ENCODE data around the gene FRMD5. TPM values are rescaled to one million over a fixed set of nuclear protein-coding genes. Genes with fewer than 3 reads are reported as not detected.

The FRMD5 gene
- total and polyA plus RNA-seq, 2 donors from 2014 or later = 0.32 to 0.41 TPM

DNA sequence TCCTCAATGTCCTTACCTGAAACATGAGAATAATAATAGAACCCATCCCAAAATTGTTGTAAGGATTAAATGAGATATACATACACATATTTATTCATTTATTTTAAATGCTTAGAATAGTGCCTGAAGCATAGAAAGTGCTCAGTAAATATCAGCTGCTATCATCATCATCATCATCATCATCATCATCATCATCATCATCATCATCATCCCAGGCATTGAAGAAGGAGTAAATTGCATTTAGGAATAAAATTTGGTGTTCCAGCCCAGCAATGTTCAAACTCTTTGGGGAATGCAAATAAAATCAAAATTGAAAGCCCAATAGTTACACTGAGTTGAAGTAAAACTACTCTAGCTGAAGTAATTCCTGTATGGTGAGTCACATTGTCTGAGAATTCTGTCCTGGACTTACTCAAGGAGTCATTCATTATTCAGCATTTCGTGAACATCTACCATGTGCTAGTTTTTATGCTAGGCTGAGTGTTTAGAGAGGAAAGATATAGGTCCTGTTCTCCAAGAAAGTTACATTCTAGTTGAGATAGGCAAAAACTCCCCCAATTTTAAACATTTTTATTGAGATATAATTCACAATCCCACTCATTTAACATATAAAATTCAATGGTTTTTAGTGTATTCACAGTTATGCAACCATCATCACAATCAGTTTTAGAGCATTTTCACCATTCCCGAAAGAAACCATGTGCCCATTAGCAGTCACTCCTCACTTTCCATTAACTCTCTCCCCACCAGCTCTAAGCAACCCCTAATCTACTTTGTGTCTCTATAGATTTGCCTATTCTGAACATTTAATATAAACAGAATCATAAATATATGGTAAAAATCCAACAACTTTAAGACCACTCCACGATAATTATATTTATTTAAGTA lies 107.2 kb downstream of the FRMD5 start:
- H3K27ac ChIP-seq (ENCODE audit: low read depth in 2 of 2, low read length in 2 of 2) = no peak overlapping the region
- no peak for DNase-seq
- no peak overlapping the region for H3K4me3 ChIP-seq (ENCODE audit: low read length in 3 of 3)
- TF ChIP-seq, protein P1, sequence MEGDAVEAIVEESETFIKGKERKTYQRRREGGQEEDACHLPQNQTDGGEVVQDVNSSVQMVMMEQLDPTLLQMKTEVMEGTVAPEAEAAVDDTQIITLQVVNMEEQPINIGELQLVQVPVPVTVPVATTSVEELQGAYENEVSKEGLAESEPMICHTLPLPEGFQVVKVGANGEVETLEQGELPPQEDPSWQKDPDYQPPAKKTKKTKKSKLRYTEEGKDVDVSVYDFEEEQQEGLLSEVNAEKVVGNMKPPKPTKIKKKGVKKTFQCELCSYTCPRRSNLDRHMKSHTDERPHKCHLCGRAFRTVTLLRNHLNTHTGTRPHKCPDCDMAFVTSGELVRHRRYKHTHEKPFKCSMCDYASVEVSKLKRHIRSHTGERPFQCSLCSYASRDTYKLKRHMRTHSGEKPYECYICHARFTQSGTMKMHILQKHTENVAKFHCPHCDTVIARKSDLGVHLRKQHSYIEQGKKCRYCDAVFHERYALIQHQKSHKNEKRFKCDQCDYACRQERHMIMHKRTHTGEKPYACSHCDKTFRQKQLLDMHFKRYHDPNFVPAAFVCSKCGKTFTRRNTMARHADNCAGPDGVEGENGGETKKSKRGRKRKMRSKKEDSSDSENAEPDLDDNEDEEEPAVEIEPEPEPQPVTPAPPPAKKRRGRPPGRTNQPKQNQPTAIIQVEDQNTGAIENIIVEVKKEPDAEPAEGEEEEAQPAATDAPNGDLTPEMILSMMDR (IDR thresholded peaks at IDR 0.05; ENCODE audit: borderline replicate concordance, extremely low read depth, insufficient read depth) = no peak
- H3K36me3 ChIP-seq (ENCODE audit: control insufficient read depth in 2 of 3, insufficient read depth in 3 of 3, low read length in 3 of 3) = no peaks in the 10 kb centered on the region
- H3K9ac ChIP-seq (ENCODE audit: low read length in 3 of 3) = no peak overlapping the region
- intact Hi-C loops (cut with DNase I) = no loop called here
- H3K27me3 ChIP-seq (ENCODE audit: control insufficient read depth, insufficient read depth, low read length) = no peaks in the 10 kb centered on the region
- FAIRE-seq = no peak
- no peaks in the 10 kb centered on the region for H3K4me1 ChIP-seq (ENCODE audit: control insufficient read depth in 2 of 3, insufficient read depth in 2 of 3, low read depth in 1 of 3, low read length in 3 of 3)
- no peaks in the 10 kb centered on the region for H3K9me3 ChIP-seq (ENCODE audit: control insufficient read depth in 2 of 3, insufficient read depth in 1 of 3, low read length in 3 of 3)

DNA sequence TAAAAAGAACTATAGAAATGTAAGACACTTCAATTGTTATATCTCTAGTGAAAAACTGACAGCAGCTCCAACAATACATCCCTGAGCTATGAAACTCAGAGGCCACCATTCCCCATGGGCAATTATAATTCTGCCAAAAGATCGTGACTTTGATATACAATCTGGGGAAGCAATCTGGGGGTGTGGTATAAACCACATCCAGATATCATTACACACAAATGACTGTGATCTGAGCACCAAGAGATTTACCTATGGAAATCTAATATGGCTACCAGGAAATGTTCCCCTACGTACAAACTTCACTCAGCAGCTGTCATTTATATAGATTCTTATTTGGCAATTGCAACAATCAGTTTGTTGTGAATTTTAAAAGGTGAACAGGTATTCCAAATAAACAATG lies 110.3 kb downstream of the FRMD5 start:
- TF ChIP-seq, protein P1 (IDR thresholded peaks at IDR 0.05; ENCODE audit: borderline replicate concordance, extremely low read depth, insufficient read depth) = no peak
- Histone ChIP-seq H3K27me3 (ENCODE audit: control insufficient read depth, insufficient read depth, low read length) (no peaks in the 10 kb centered on the region), H3K4me3 (ENCODE audit: low read length in 3 of 3) (no peak overlapping the region), H3K9ac (ENCODE audit: low read length in 3 of 3) (no peak overlapping the region), H3K4me1 (ENCODE audit: control insufficient read depth in 2 of 3, insufficient read depth in 2 of 3, low read depth in 1 of 3, low read length in 3 of 3) (no peaks in the 10 kb centered on the region), H3K27ac (ENCODE audit: low read depth in 2 of 2, low read length in 2 of 2) (no peak overlapping the region), H3K9me3 (ENCODE audit: control insufficient read depth in 2 of 3, insufficient read depth in 1 of 3, low read length in 3 of 3) (no peaks in the 10 kb centered on the region), H3K36me3 (ENCODE audit: control insufficient read depth in 2 of 3, insufficient read depth in 3 of 3, low read length in 3 of 3) (no peaks in the 10 kb centered on the region)
- DNase-seq = no peak
- no peak for FAIRE-seq
- intact Hi-C loops (cut with DNase I) = no loop called here

DNA sequence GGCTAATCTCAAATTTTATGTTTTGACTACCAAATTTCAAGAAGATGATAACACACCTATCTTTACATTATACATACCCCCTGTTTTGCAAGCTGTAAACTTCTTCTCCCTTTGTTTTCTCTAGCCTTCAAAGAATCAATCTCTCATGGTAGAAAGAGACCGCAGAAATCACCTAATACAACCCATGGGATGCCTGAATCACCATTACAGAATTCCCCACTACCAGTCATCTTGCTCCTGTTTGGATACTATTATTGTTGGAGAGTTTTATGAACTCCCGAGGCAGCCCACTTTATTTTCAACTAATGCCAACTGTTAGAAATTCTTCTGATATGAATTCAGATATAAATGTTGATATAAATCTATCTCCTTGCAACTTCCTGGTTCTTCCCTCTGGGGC lies 110.9 kb downstream of the FRMD5 start:
- no peaks in the 10 kb centered on the region for H3K9me3 ChIP-seq (ENCODE audit: control insufficient read depth in 2 of 3, insufficient read depth in 1 of 3, low read length in 3 of 3)
- DNase-seq (no peak), FAIRE-seq (no peak)
- TF ChIP-seq, protein P1 (IDR thresholded peaks at IDR 0.05; ENCODE audit: borderline replicate concordance, extremely low read depth, insufficient read depth) = no peak
- no peak overlapping the region for H3K4me3 ChIP-seq (ENCODE audit: low read length in 3 of 3)
- intact Hi-C loops (cut with DNase I) = no loop called here
- no peak overlapping the region for H3K9ac ChIP-seq (ENCODE audit: low read length in 3 of 3)
- H3K36me3 ChIP-seq (ENCODE audit: control insufficient read depth in 2 of 3, insufficient read depth in 3 of 3, low read length in 3 of 3) = no peaks in the 10 kb centered on the region
- no peaks in the 10 kb centered on the region for H3K27me3 ChIP-seq (ENCODE audit: control insufficient read depth, insufficient read depth, low read length)
- H3K27ac ChIP-seq (ENCODE audit: low read depth in 2 of 2, low read length in 2 of 2) = no peak overlapping the region
- H3K4me1 ChIP-seq (ENCODE audit: control insufficient read depth in 2 of 3, insufficient read depth in 2 of 3, low read depth in 1 of 3, low read length in 3 of 3) = no peaks in the 10 kb centered on the region
